Measurements from ENCODE around the gene SH2D3A.

The SH2D3A gene

GRCh38 chr19:6712692-6713670 lies 54.3 kb downstream of the SH2D3A start:
- no peak overlapping the region for H3K27ac ChIP-seq
- no peaks in the 10 kb centered on the region for H3K79me2 ChIP-seq (ENCODE audit: insufficient read depth, low read depth)
- H4K20me1 ChIP-seq (ENCODE audit: insufficient read depth), result no peaks in the 10 kb centered on the region
- H2AFZ ChIP-seq (ENCODE audit: low read depth), result no peak overlapping the region
- TF ChIP-seq CTCF (conservative IDR thresholded peaks at IDR 0.05; ENCODE audit: low read depth, low read length), result no peak
- H3K27me3 ChIP-seq (ENCODE audit: insufficient read depth, low read depth), result peaks cover 42% of the 10 kb centered on the region
- H3K4me1 ChIP-seq (ENCODE audit: low read depth, poor library complexity, severe bottlenecking), result no peaks in the 10 kb centered on the region
- no peaks in the 10 kb centered on the region for H3K36me3 ChIP-seq (ENCODE audit: insufficient read depth)
- H3K4me2 ChIP-seq, result no peak overlapping the region
- H3K4me3 ChIP-seq (IDR thresholded peaks at IDR 0.05; ENCODE audit: insufficient read depth, low read depth, low read length), result no peak overlapping the region
- H3K9ac ChIP-seq, result no peak overlapping the region

DNA sequence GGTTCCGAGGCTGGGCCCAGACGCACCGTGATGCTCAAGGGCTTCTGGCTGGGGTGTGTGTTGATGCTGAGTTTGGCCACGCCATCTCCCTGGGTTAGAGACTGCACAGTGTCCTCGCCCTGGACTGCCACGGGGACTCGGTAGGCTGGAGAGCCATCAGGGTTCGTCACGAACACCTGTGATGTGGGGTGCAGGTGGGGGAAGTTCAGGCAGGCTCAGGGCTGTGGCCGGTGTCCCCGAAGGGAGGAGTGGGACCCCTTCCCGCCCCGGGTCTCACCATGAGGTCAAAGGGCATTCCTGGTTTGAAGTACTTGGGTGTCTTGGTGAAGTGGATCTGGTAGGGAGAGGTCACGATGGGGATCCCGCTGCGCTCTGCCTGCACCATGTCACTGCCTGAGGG lies 55.0 kb downstream of the SH2D3A start:
- Histone ChIP-seq H3K79me2 (ENCODE audit: insufficient read depth, low read depth) (no peaks in the 10 kb centered on the region), H3K4me1 (ENCODE audit: low read depth, poor library complexity, severe bottlenecking) (no peaks in the 10 kb centered on the region), H3K4me3 (IDR thresholded peaks at IDR 0.05; ENCODE audit: insufficient read depth, low read depth, low read length) (no peak overlapping the region), H3K4me2 (no peak overlapping the region), H3K27ac (no peak overlapping the region), H4K20me1 (ENCODE audit: insufficient read depth) (no peaks in the 10 kb centered on the region), H2AFZ (ENCODE audit: low read depth) (no peak overlapping the region), H3K27me3 (ENCODE audit: insufficient read depth, low read depth) (peaks cover 42% of the 10 kb centered on the region), H3K9ac (no peak overlapping the region), H3K36me3 (ENCODE audit: insufficient read depth) (no peaks in the 10 kb centered on the region)
- TF ChIP-seq CTCF (conservative IDR thresholded peaks at IDR 0.05; ENCODE audit: low read depth, low read length), result no peak

- no peak overlapping the region for H3K27ac ChIP-seq
- H4K20me1 ChIP-seq (ENCODE audit: insufficient read depth), result no peaks in the 10 kb centered on the region
- H3K9ac ChIP-seq, result no peak overlapping the region
- no peak overlapping the region for H3K4me3 ChIP-seq (IDR thresholded peaks at IDR 0.05; ENCODE audit: insufficient read depth, low read depth, low read length)
- H3K79me2 ChIP-seq (ENCODE audit: insufficient read depth, low read depth), result no peaks in the 10 kb centered on the region
- TF ChIP-seq CTCF (conservative IDR thresholded peaks at IDR 0.05; ENCODE audit: low read depth, low read length), result no peak
- H3K36me3 ChIP-seq (ENCODE audit: insufficient read depth), result no peaks in the 10 kb centered on the region
- no peak overlapping the region for H3K4me2 ChIP-seq
- H3K4me1 ChIP-seq (ENCODE audit: low read depth, poor library complexity, severe bottlenecking), result no peaks in the 10 kb centered on the region
- H2AFZ ChIP-seq (ENCODE audit: low read depth), result no peak overlapping the region
- peaks cover 42% of the 10 kb centered on the region for H3K27me3 ChIP-seq (ENCODE audit: insufficient read depth, low read depth)
Observed at GRCh38 chr19:6711605-6712004, 55.6 kb downstream of the SH2D3A start.

- no peak overlapping the region for H3K4me2 ChIP-seq
- no peak for TF ChIP-seq CTCF (conservative IDR thresholded peaks at IDR 0.05; ENCODE audit: low read depth, low read length)
Observed at GRCh38 chr19:6711078-6711361, 56.2 kb downstream of the SH2D3A start.

More at GRCh38 chr19:6711078-6711361, 56.2 kb downstream of the SH2D3A start:
- peaks cover 42% of the 10 kb centered on the region for H3K27me3 ChIP-seq (ENCODE audit: insufficient read depth, low read depth)
- H3K36me3 ChIP-seq (ENCODE audit: insufficient read depth), result no peaks in the 10 kb centered on the region
- H3K4me3 ChIP-seq (IDR thresholded peaks at IDR 0.05; ENCODE audit: insufficient read depth, low read depth, low read length), result no peak overlapping the region
- no peaks in the 10 kb centered on the region for H4K20me1 ChIP-seq (ENCODE audit: insufficient read depth)
- no peak overlapping the region for H3K27ac ChIP-seq
- H3K9ac ChIP-seq, result no peak overlapping the region
- H3K79me2 ChIP-seq (ENCODE audit: insufficient read depth, low read depth), result no peaks in the 10 kb centered on the region
- H3K4me1 ChIP-seq (ENCODE audit: low read depth, poor library complexity, severe bottlenecking), result no peaks in the 10 kb centered on the region
- no peak overlapping the region for H2AFZ ChIP-seq (ENCODE audit: low read depth)
